ENCODE data around the gene PSME2. TPM values are rescaled to one million over a fixed set of nuclear protein-coding genes. Genes with fewer than 3 reads are reported as not detected.
A peak's percentile ranks its signal among the peaks of the same experiment; 100 is the strongest.

The PSME2 gene
- total RNA-seq, 4 donors from 2014 or later, result 31.3 to 66.6 (median 47.5) TPM

DNA sequence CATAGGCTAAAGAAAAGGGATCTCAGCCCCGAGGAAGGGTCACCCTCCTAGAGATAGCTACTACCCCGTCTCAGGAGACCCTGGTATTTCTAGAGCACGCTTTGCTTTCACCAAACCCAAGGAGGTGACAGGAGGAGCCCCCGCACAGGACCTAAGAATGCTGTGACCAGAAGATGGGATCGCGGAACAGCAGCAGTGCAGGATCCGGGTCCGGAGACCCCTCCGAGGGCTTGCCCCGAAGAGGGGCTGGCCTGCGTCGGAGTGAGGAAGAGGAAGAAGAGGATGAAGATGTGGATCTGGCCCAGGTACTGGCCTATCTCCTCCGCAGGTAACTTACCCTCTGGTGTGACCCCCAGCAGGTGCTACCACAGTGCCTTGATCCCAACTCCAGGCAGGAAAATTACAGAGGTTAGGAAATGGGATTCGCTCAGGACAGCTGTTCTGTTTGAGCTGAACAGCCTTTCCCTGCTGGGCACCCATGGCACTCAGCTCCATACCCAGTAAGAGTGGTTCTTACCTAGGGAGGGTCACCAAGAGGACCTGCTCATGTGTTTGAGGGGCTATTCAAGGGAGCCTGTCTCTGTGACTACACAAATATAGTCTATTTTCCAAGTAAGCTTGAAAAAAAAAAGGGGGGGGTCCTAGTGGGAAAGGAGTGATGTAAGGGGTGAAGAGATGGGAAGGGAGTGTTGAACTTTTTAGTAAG is 30.8 kb downstream of the PSME2 start:
- no peak for DNase-seq
- H3K27ac ChIP-seq, result peak overlapping the region; percentile 11 to 100 (median 98)
- H3K27me3 ChIP-seq, result no peaks in the 10 kb centered on the region
- 3% methylated on average over 10 to 14 of the region's 14 CpGs for WGBS, 2 donors
- H3K36me3 ChIP-seq, result peaks cover 24 to 31% of the 10 kb centered on the region in 2 donors
- TF ChIP-seq POLR2A (IDR thresholded peaks at IDR 0.05), result no peak
- TF ChIP-seq CTCF (IDR thresholded peaks at IDR 0.05), result no peak
- peak overlapping the region; percentile 60 to 82 (median 63) for H3K4me3 ChIP-seq (replicated peaks in 1 of 3)
- peaks cover 13 to 14% of the 10 kb centered on the region in 2 donors for H3K4me1 ChIP-seq
- H3K9me3 ChIP-seq, result no peaks in the 10 kb centered on the region
- intact Hi-C loops (cut with DNase I), result no loop called here

GRCh38 chr14:24114532-24115421 is 31.6 kb downstream of the PSME2 start, which contains the start of the genes DCAF11 and NRL:
TSS of gene DCAF11 (plus strand) at chr14:24114777. CDS start at chr14:24115595, 818 bp downstream.
TSS of gene NRL (minus strand) at chr14:24114949. CDS start at chr14:24082848, 32,101 bp downstream.
- no peaks in the 10 kb centered on the region for H3K9me3 ChIP-seq
- 0% methylated on average over 32 to 45 of the region's 65 CpGs for WGBS, 2 donors
- intact Hi-C loops (cut with DNase I), result no loop called here
- DNase-seq, result peak; percentile 99
- peak within 1 kb of the TSS; percentile 98 to 100 (median 99) for H3K27ac ChIP-seq
- TF ChIP-seq CTCF (IDR thresholded peaks at IDR 0.05) (no peak), POLR2A (IDR thresholded peaks at IDR 0.05) (peak; percentile 41 to 66)
- H3K27me3 ChIP-seq, result no peaks in the 10 kb centered on the region
- H3K4me1 ChIP-seq, result peaks cover 13 to 14% of the 10 kb centered on the region in 2 donors
- peak within 1 kb of the TSS; percentile 63 to 97 (median 90) for H3K4me3 ChIP-seq (replicated peaks in 1 of 3)
- H3K36me3 ChIP-seq, result peaks cover 16 to 25% of the 10 kb centered on the region in 2 donors

- Histone ChIP-seq H3K27me3 (no peaks in the 10 kb centered on the region), H3K27ac (peak overlapping the region; percentile 98 to 100 (median 99)), H3K36me3 (peaks cover 10 to 17% of the 10 kb centered on the region in 2 donors), H3K4me1 (peaks cover 13 to 14% of the 10 kb centered on the region in 2 donors), H3K4me3 (replicated peaks in 1 of 3) (peak overlapping the region; percentile 63 to 97 (median 90)), H3K9me3 (no peaks in the 10 kb centered on the region)
- intact Hi-C loops (cut with DNase I), result no loop called here
- 0 to 1% methylated on average over 32 to 42 of the region's 42 CpGs for WGBS, 2 donors
- peak; percentile 85 to 90 for DNase-seq
- TF ChIP-seq CTCF (IDR thresholded peaks at IDR 0.05), result peak in 1 of 6 experiments; percentile 7
- peak; percentile 25 to 80 for TF ChIP-seq POLR2A (IDR thresholded peaks at IDR 0.05)
Measured at GRCh38 chr14:24113801-24114531, 32.4 kb downstream of the PSME2 start.

DNA sequence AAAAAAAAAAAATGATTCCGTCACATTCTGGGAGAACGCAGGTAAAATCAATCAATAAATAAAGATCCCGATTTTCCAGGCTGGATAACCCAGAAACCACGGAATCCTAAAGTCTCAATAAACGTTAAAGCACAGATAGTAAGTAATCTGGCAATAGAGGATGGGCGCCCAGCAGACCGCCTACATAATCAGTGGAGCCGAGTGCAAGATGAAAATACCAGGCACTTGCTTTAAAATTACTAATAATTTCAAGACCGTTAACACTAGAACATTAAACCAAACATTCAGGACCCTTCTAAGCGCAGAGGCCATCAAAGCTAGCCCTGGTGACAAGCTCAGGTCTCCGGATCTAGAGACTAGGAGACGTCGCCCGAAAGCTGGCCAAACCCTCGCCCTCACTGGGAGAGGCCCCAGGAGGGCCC is 33.0 kb downstream of the PSME2 start:
- TF ChIP-seq CTCF (IDR thresholded peaks at IDR 0.05) (no peak), POLR2A (IDR thresholded peaks at IDR 0.05) (no peak)
- Histone ChIP-seq H3K36me3 (peaks cover 5 to 11% of the 10 kb centered on the region in 2 donors), H3K9me3 (no peaks in the 10 kb centered on the region), H3K4me3 (replicated peaks in 1 of 3) (peak overlapping the region; percentile 63 to 97 (median 90)), H3K27ac (peak overlapping the region; percentile 98 to 100 (median 99)), H3K4me1 (peaks cover 14 to 16% of the 10 kb centered on the region in 2 donors), H3K27me3 (no peaks in the 10 kb centered on the region)
- intact Hi-C loops (cut with DNase I), result no loop called here
- DNase-seq, result no peak
- 20 to 26% methylated on average over 13 of the region's 15 CpGs for WGBS, 2 donors
